ENCODE data around the gene TRIM9.
"Not testable (repeated sequence)": the region's sequence is repeated elsewhere in the genome, so short reads cannot be mapped to it uniquely, and the experiment has no call there.

Gene TRIM9

GRCh38 chr14:51000566-51000965 is 94.3 kb downstream of the TRIM9 start:
- DNase-seq = no peak

- no peak for DNase-seq
Observed at GRCh38 chr14:50999726-51000125, 95.2 kb downstream of the TRIM9 start.

DNA sequence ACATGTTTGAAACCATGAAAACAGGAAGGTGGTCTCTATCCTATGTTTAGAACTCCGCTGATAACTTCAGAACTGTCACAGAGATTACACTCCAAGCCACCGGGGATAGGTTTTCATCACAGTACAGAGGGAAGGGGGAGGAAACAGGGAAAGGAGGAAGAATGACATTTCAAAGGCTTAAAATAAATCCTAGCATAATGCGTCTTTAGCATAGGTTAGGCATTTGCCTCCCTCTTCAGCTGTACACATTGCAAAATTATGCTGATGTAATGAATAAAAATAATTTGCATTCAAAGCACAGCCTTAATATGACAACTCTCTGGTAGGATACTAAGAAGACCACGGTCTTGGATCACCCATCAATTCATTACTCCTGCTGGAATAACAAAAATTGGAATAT is 96.3 kb downstream of the TRIM9 start:
- DNase-seq = no peak

GRCh38 chr14:50997712-50998111 is 97.2 kb downstream of the TRIM9 start:
- DNase-seq = no peak

- not testable (repeated sequence) for DNase-seq
Observed at GRCh38 chr14:50994158-50994557, 100.7 kb downstream of the TRIM9 start.

DNA sequence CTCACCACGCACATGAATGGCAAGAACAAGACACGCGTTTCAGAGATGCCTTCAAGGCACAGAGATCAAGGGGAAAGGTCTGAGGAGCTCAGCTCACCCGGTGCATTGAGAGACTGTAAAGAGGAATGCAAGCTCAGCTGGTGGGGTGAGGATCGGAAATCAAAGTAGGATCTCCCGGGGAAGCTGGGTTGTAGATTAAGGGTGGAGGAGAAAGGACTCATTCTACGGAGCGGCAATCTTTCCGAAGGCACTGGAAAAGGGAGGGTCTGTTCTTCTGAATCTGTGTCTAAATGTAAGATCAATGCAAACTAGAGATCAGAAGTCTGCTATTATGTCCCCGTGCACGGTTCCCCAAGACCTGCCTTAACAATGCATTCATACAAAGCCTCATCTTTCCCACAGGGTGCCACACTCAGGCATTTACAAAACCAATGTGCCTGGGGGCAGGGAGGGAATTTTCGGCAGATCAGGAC is 109.0 kb downstream of the TRIM9 start:
- DNase-seq = no peak

DNA sequence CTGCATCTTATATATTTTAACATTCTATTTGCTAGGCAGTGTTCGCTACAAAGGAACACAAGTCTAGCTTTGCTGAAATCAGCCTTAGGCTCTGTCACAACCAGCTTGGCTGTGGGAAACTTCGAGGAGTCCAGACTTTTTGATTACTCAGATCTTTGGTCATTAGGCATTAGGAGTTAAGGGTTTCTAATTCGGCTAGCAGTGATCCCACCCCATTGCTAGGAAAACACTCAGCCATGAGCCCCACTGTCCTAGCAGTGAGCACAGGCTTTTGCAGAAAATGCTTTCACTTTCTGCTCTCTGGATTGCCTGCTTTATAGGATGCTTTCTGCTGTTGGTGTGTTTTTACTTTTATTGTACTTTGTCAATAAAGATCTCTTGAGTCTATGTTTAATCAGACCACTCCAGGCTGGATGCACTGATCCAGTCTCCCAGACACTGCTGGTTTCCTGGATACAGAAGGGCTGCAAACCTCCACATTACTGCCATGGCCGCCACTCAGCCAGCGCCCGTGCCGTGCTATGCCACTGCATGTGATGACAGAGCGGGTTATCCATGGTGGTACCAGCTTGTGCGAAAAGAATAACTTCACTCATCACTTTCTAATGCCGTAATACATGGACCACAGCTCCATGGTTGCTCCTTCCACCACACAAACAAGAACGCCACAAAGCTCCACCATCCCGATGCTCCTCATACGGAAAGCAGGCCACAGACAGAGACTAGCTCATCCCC is 109.6 kb downstream of the TRIM9 start:
- no peak for DNase-seq

DNA sequence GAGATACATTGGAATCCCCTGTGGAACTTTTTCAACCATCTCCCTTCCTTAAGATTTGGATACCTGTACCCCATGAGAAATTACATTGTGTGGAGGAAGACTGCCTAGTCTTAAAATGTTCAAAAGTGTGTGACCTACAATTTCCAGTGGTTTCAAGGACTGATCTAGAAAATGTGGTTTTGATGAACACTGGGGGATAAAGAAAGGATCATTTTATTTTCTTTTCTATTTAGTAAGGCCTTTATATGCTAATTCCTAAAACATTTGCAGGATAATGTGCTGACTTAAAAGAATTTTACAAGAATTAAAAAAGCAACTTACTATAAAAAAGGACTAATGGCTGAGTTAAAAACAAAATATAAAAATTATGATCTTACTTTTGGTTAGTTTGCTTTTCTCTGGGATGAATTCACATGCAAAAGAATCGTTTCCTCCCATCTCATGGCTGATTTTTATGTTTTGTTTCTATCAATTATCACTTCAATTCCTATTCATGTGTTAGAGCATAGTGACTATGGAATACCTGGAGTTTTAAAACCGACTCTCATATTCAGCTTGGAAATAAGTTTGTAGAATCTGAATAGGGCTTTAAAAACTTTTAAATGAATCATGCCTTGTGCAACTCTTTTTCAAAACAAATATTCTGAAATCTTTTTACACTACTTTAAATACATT is 110.7 kb downstream of the TRIM9 start:
- DNase-seq = no peak

GRCh38 chr14:50979941-50980850 is 114.7 kb downstream of the TRIM9 start:
- DNase-seq = no peak

DNA sequence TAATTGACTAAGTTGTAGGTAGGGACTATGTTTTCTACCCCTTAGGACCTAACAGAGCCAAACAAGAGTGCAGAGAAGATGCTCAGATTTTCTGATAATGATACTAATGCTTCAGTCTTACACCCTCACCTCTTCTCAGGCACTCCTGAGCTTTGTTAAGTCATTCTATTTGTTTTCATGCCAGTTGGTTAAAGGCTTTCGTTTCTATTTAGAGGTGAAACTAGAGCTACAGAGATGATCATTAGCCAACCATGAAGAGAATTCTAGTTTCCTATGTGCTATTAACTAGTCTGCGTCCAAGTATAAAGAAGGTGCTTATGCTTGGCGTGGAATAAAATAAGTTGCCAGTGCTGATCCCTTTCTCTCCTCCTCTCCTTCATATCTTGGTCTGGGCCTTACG is 116.0 kb downstream of the TRIM9 start:
- DNase-seq = no peak

- no peak for DNase-seq
Observed at GRCh38 chr14:50978529-50978871, 116.4 kb downstream of the TRIM9 start.

DNA sequence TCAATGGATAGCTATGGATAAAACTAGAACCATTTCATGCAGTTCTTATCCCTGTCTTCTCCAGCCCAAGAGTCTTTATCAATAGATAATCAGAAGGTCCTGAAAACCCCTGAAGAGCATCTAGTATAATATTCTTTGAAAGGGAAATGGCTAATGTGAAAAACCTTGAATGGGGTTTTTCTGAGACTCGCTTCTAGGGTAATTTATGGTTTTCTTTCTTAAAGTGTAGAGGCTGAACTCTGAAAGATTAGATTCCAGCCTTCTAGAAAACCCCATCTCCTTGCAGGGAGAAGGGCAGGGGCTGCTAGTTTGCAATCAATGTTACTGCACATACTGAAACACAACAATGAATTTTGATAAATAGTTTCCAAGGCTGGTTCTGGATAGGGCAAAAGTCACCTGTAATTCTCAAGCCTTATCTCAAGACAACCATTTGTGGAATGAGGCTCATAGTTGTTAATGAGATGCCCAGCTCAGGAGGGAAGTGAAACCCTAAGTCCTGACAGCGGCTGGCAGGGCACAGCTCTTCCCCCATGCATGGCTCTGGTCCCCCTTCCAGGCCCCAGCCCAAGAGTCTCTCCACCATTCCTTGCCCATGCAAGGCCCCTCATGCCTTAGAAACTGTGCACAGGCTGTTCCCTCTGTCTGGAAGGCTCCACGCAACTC is 116.9 kb downstream of the TRIM9 start:
- DNase-seq = no peak

- DNase-seq = no peak
Observed at GRCh38 chr14:50974118-50974517, 120.8 kb downstream of the TRIM9 start.

DNA sequence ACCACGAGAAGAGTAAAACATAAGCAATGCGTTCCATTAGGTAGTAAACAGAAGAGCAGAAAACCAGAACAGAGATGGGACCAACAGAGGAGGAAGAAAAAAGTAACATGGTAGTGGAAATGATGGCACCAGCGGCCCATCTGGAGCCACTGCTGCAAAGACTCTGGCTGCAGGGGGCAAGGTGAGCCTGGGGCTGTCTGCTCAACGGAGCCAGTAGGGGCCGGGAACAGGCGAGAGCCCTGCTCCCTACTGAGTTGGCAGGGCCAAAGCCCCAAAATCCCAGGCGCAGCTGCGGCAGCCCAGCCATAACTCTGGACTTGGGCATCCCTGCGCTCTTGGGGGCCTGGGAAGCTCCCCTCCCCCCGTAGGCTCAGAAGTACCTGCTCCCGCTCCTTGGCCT is 122.2 kb downstream of the TRIM9 start:
- no peak for DNase-seq

DNA sequence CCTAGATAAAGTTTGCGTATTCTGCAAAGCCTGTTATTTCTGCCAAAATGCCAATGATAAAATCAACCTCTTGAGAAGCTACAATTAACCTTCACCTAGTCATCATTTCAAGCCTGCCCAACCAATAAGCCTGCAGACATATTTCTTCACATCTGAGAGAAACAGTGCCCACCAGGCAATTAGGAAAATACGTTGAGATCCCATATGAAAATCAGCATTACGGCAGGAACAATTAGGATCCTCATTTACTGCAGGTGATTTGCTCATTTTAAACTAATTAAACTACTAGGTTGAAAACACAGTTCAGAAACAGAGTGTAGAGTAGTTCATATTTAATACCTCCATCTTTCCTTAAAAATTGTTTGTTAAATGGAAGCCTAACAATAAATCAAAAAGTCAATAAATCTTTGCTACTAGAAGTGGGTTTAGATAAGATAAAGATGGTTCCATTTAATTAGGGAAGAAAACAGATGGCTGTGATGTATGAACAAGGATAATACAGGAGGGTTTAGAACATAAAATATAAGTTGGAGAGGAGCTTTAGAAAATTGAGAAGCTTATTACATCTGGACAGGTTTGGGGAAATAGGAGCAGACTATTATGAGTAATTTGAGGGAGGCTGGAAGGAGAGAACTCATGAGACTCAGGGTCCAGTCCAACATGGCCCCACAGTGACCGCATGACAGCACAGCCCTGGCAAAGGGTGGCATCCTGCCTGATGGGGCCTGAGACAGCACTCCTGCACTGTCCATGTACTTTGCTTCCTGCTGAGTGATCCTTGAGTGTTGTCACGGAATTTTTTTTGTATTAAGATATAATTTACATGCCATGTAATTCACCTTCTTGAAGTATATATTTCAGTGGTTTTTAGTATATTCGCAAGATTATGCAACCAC is 123.8 kb downstream of the TRIM9 start:
- DNase-seq = no peak

- DNase-seq = no peak
Observed at GRCh38 chr14:50967790-50968189, 127.1 kb downstream of the TRIM9 start.

GRCh38 chr14:50967103-50967502 is 127.8 kb downstream of the TRIM9 start:
- no peak for DNase-seq

DNA sequence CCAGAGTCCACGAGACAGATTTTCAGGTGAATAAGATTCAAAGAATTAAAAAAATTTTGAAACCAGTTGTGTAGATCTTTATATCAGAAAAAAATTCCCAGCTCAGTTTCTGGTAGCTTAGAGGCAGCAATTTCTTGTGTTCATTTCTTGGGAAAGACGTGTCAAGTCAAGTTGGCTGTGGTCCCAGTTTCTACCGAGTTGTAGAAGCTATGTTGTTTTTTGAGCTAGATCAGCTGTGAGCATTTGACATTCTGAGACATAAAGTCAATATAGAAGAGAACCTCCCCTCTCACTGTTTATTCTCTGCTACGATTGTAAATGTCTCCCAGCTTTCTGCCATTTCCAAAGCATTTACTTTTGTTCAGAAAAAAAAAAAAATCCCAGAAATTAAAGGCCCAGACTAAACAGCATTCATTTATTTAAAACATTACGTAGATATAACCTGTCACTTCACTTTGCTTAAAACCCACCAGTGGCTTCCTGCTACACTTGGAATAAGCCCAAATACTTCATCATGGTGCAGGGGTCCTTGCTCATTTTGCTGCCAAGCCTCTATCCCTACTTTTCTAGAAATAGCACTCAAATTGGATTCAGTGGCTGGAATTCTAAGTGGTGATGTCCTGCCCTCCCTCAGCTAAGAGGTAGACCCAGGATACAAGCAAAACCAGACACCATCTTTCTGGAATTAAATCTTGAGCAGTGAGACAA is 130.1 kb downstream of the TRIM9 start:
- DNase-seq = no peak

GRCh38 chr14:50963919-50964318 is 131.0 kb downstream of the TRIM9 start:
- no peak for DNase-seq

DNA sequence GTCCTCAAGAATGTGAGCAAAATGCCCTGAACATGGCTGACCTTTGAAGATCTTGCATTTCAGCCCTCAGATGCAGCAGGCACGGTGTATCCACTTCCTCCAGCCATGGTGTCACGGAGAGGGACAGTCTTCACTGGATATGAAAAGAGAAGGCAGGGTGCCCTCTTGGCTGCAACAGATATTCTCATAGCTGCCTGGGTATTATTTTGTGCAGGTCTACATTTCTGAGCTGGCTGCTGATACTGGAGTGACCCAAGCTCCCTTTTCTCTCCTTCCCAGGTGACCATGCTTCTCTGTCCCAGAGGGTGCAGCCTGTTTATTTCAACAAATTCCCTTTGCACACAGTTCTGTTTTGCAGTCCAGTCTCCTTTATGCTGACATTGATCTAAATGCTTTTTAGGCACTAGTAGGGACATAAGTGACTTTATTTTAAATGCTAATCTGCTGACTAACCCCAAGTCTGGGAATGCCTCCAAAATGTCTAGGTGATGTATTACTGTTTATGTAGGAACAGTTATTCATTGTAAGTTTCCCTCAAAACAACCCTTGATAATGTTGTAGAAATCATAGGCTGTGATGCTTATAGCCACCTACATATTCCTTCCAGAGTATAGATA is 133.2 kb downstream of the TRIM9 start:
- no peak for DNase-seq

- no peak for DNase-seq
Observed at GRCh38 chr14:50957296-50957695, 137.6 kb downstream of the TRIM9 start.
